Esophagus muscularis mucosa (tissue), 4 donors: ENCODE measurements around the gene PLXNA4. TPM values are rescaled to one million over a fixed set of nuclear protein-coding genes. Genes with fewer than 3 reads are reported as not detected.

Experiments used
- DNase-seq: peaks from one replicate; pipeline ENCODE4 v3.0.0-alpha.2; 2017; ENCODE audit errors: extremely low spot score
- H3K27ac ChIP-seq, 4 donors: fragments of 200-600 bp; sonication (generic); replicated peaks in 1 of 4; 1 replicate in 3 of 4; 2 replicates in 1 of 4; pipeline ENCODE4 v1.5.1; 2016 to 2019; ENCODE audit warnings: mild to moderate bottlenecking in 1 of 4
- H3K27me3 ChIP-seq, 4 donors: fragments of 200-600 bp; sonication (generic); one replicate each; pipeline versions ENCODE4 v1.5.1 to v1.6.0; 2016 to 2019
- H3K36me3 ChIP-seq, 4 donors: fragments of 200-600 bp; sonication (generic); one replicate each; pipeline ENCODE4 v1.5.1; 2016 to 2019
- H3K4me1 ChIP-seq, 4 donors: fragments of 200-600 bp; sonication (generic); one replicate each; pipeline ENCODE4 v1.5.1; 2016 to 2019
- H3K4me3 ChIP-seq, 4 donors: fragments of 200-600 bp; sonication (generic); 1 replicate in 2 of 4; 2 replicates in 2 of 4; pipeline ENCODE4 v1.5.1; 2016 to 2019; ENCODE audit warnings: mild to moderate bottlenecking in 4 of 4, moderate library complexity in 1 of 4
- H3K9me3 ChIP-seq, 4 donors: fragments of 200-600 bp; sonication (generic); 1 replicate in 3 of 4; 2 replicates in 1 of 4; pipeline ENCODE4 v1.5.1; 2016 to 2019
- CTCF ChIP-seq, 3 experiments: fragments of 200-600 bp in 2 of 3; fragments of 450-650 bp in 1 of 3; sonication (generic) in 2 of 3; IDR thresholded peaks; one replicate each; pipeline ENCODE4 v1.5.1; 2017 to 2019; ENCODE audit warnings: antibody characterized with exemption in 3 of 3, mild to moderate bottlenecking in 2 of 3, moderate library complexity in 1 of 3
- EP300 ChIP-seq: sonication (generic); formaldehyde crosslinking; IDR thresholded peaks from one replicate; pipeline ENCODE4 v1.6.1; 2017; ENCODE audit warnings: antibody characterized with exemption
- POLR2A ChIP-seq: fragments of 450-650 bp; IDR thresholded peaks from one replicate; pipeline ENCODE4 v1.6.1; 2017; ENCODE audit warnings: antibody characterized with exemption, moderate library complexity, mild to moderate bottlenecking, low read depth
- POLR2AphosphoS5 ChIP-seq, 2 donors: sonication (generic); formaldehyde crosslinking; IDR thresholded peaks; one replicate each; pipeline ENCODE4 v1.6.1; 2017; ENCODE audit warnings: antibody characterized with exemption in 2 of 2
- WGBS: methylation state at CpG from one replicate; pipeline ENCODE4 v1.1.5; 2018; 5-methylcytosine and 5-hydroxymethylcytosine counted together
- intact Hi-C: fragments of 100-400 bp; cut with DNase I; formaldehyde crosslinking; loops from one replicate; pipeline ENCODE4 v1.15.1; 2023
- total RNA-seq, 4 donors: library from RNA; depleted of rRNA; stranded (reverse); fragments of >200 nt; gene quantifications; one replicate each; pipeline versions ENCODE4 v1.1.0 to v1.2.1, GENCODE V29; 2016

Gene PLXNA4
- total RNA-seq, 4 donors from 2014 or later: 5.0 to 9.5 (median 6.6) TPM

GRCh38 chr7:132090444-132090843 is 485.8 kb downstream of the PLXNA4 start:
- H3K4me3 ChIP-seq: no peak overlapping the region
- TF ChIP-seq CTCF (IDR thresholded peaks at IDR 0.05) (no peak), EP300 (no peak)
- WGBS: 89% methylated on average over 4 of the region's 4 CpGs
- intact Hi-C loops: no loop called here
- no peaks in the 10 kb centered on the region for H3K4me1 ChIP-seq
- no peak for DNase-seq
- no peaks in the 10 kb centered on the region for H3K9me3 ChIP-seq
- no peak overlapping the region for H3K27ac ChIP-seq
- H3K27me3 ChIP-seq: no peaks in the 10 kb centered on the region
- no peaks in the 10 kb centered on the region for H3K36me3 ChIP-seq

- Histone ChIP-seq H3K27ac (no peak overlapping the region), H3K4me3 (no peak overlapping the region), H3K9me3 (no peaks in the 10 kb centered on the region), H3K27me3 (no peaks in the 10 kb centered on the region), H3K4me1 (no peaks in the 10 kb centered on the region), H3K36me3 (no peaks in the 10 kb centered on the region)
- TF ChIP-seq EP300: no peak
- no peak for DNase-seq
- intact Hi-C loops: no loop called here
- WGBS: 83% methylated on average over 3 of the region's 3 CpGs
Observed at GRCh38 chr7:132089356-132089755, 486.9 kb downstream of the PLXNA4 start.

- 57% methylated on average over 1 of the region's 2 CpGs for WGBS
- H3K27me3 ChIP-seq: no peaks in the 10 kb centered on the region
- no peak for TF ChIP-seq POLR2A
- DNase-seq: no peak
- H3K27ac ChIP-seq: no peak overlapping the region
- no peak overlapping the region for H3K4me3 ChIP-seq
- intact Hi-C loops: no loop called here
- no peaks in the 10 kb centered on the region for H3K9me3 ChIP-seq
- no peaks in the 10 kb centered on the region for H3K36me3 ChIP-seq
- peaks cover 0 to 5% (median 5%) of the 10 kb centered on the region in 4 donors for H3K4me1 ChIP-seq
Observed at GRCh38 chr7:132087421-132087820, 488.8 kb downstream of the PLXNA4 start.

GRCh38 chr7:132084776-132085388 is 491.4 kb downstream of the PLXNA4 start:
- Histone ChIP-seq H3K4me1 (peaks cover 13 to 30% (median 30%) of the 10 kb centered on the region in 4 donors), H3K36me3 (no peaks in the 10 kb centered on the region), H3K27me3 (no peaks in the 10 kb centered on the region), H3K4me3 (no peak overlapping the region), H3K9me3 (no peaks in the 10 kb centered on the region), H3K27ac (no peak overlapping the region)
- WGBS: 92% methylated on average over 8 of the region's 8 CpGs
- intact Hi-C loops: no loop called here
- TF ChIP-seq POLR2A: no peak
- no peak for TF ChIP-seq EP300
- no peak for TF ChIP-seq CTCF (IDR thresholded peaks at IDR 0.05)
- TF ChIP-seq POLR2AphosphoS5 (IDR thresholded peaks at IDR 0.05): no peak
- DNase-seq: no peak

- Histone ChIP-seq H3K4me3 (no peak overlapping the region), H3K27me3 (no peaks in the 10 kb centered on the region), H3K36me3 (no peaks in the 10 kb centered on the region), H3K9me3 (no peaks in the 10 kb centered on the region), H3K27ac (no peak overlapping the region), H3K4me1 (peaks cover 13 to 42% (median 41%) of the 10 kb centered on the region in 4 donors)
- TF ChIP-seq CTCF (IDR thresholded peaks at IDR 0.05) (no peak), POLR2AphosphoS5 (IDR thresholded peaks at IDR 0.05) (no peak), POLR2A (no peak), EP300 (no peak)
- intact Hi-C loops: no loop called here
- 88% methylated on average over 8 of the region's 8 CpGs for WGBS
- no peak for DNase-seq
Observed at GRCh38 chr7:132083537-132084123, 492.6 kb downstream of the PLXNA4 start.

GRCh38 chr7:132083126-132083525 is 493.1 kb downstream of the PLXNA4 start:
- Histone ChIP-seq H3K27ac (no peak overlapping the region), H3K9me3 (no peaks in the 10 kb centered on the region), H3K27me3 (no peaks in the 10 kb centered on the region), H3K36me3 (no peaks in the 10 kb centered on the region), H3K4me1 (peaks cover 13 to 47% (median 45%) of the 10 kb centered on the region in 4 donors), H3K4me3 (no peak overlapping the region)
- no peak for DNase-seq
- intact Hi-C loops: no loop called here
- WGBS: 91% methylated on average over 10 of the region's 10 CpGs
- TF ChIP-seq CTCF (IDR thresholded peaks at IDR 0.05): no peak
- TF ChIP-seq POLR2A: no peak
- no peak for TF ChIP-seq POLR2AphosphoS5 (IDR thresholded peaks at IDR 0.05)
- TF ChIP-seq EP300: no peak
